DOHH2 (cell line): ENCODE measurements around the gene SLC25A53.

Source experiments
- H3F3A ChIP-seq: fragments of 200-600 bp; sonication (generic), shearing (Covaris generic); 2 replicates; pipeline ENCODE4 v1.6.0; 2016; ENCODE audit warnings: antibody characterized with exemption, mild to moderate bottlenecking; ENCODE audit not compliant: control insufficient read depth, insufficient read depth
- H3K27ac ChIP-seq: fragments of 200-600 bp; sonication (generic); 2 replicates; pipeline ENCODE4 v1.5.1; 2014; ENCODE audit warnings: low read depth, mild to moderate bottlenecking, low read length, moderate library complexity
- H3K27me3 ChIP-seq: fragments of 200-600 bp; sonication (generic); 2 replicates; pipeline ENCODE4 v1.6.1; 2014; ENCODE audit warnings: mild to moderate bottlenecking, low read length, mixed read lengths; ENCODE audit not compliant: control insufficient read depth
- H3K36me3 ChIP-seq: fragments of 200-600 bp; sonication (generic); 2 replicates; pipeline ENCODE4 v1.6.1; 2014; ENCODE audit warnings: mild to moderate bottlenecking, low read length, moderate library complexity, mixed read lengths; ENCODE audit not compliant: control insufficient read depth
- H3K4me1 ChIP-seq: fragments of 200-600 bp; sonication (generic); 2 replicates; pipeline ENCODE4 v1.6.1; 2014; ENCODE audit warnings: mild to moderate bottlenecking, low read length, mixed read lengths; ENCODE audit not compliant: control insufficient read depth
- H3K4me2 ChIP-seq: fragments of 200-600 bp; sonication (generic); 2 replicates; pipeline ENCODE4 v1.6.0; 2014; ENCODE audit warnings: mild to moderate bottlenecking, low read length, moderate library complexity
- H3K4me3 ChIP-seq: fragments of 200-600 bp; sonication (generic); 2 replicates; pipeline ENCODE4 v1.5.1; 2014; ENCODE audit warnings: mild to moderate bottlenecking, low read length, mixed read lengths
- H3K79me2 ChIP-seq: fragments of 200-600 bp; sonication (generic); 2 replicates; pipeline ENCODE4 v1.6.1; 2014; ENCODE audit warnings: mild to moderate bottlenecking, low read length, mixed read lengths; ENCODE audit not compliant: control insufficient read depth
- H3K9me2 ChIP-seq: fragments of 200-600 bp; sonication (generic); replicated peaks from 2 replicates; pipeline ENCODE4 v1.6.1; 2014; ENCODE audit warnings: mild to moderate bottlenecking, low read length, mixed read lengths; ENCODE audit not compliant: control insufficient read depth
- H3K9me3 ChIP-seq: fragments of 200-600 bp; sonication (generic); 2 replicates; pipeline ENCODE4 v1.6.1; 2014; ENCODE audit warnings: antibody characterized with exemption, low read length, mixed read lengths; ENCODE audit not compliant: control insufficient read depth, insufficient read depth
- H4K20me1 ChIP-seq: fragments of 200-600 bp; sonication (generic); 2 replicates; pipeline ENCODE4 v1.6.0; 2014; ENCODE audit warnings: low read depth, mild to moderate bottlenecking, antibody characterized with exemption, low read length, moderate library complexity; ENCODE audit not compliant: control insufficient read depth, insufficient read depth
- CTCF ChIP-seq: fragments of 200-600 bp; sonication (generic); IDR thresholded peaks from one replicate; pipeline ENCODE4 v1.5.1; 2014; ENCODE audit warnings: antibody characterized with exemption, mild to moderate bottlenecking, low read depth, low read length; ENCODE audit not compliant: poor library complexity, severe bottlenecking
- EZH2phosphoT487 ChIP-seq: fragments of 200-600 bp; sonication (generic); IDR thresholded peaks from 2 replicates; pipeline ENCODE4 v1.6.1; 2017; ENCODE audit warnings: borderline replicate concordance, mild to moderate bottlenecking, antibody characterized with exemption, low read length, moderate library complexity, mixed read lengths

SLC25A53 gene

GRCh38 chrX:104195013-104195412 lies 38.2 kb upstream of the SLC25A53 start:
- no peaks in the 10 kb centered on the region for H4K20me1 ChIP-seq
- no peaks in the 10 kb centered on the region for H3F3A ChIP-seq
- no peak overlapping the region for H3K4me2 ChIP-seq
- H3K9me3 ChIP-seq = no peaks in the 10 kb centered on the region
- no peaks in the 10 kb centered on the region for H3K79me2 ChIP-seq
- no peaks in the 10 kb centered on the region for H3K9me2 ChIP-seq
- no peak overlapping the region for H3K4me3 ChIP-seq
- TF ChIP-seq EZH2phosphoT487 = no peak
- no peak for TF ChIP-seq CTCF
- no peaks in the 10 kb centered on the region for H3K27me3 ChIP-seq
- no peak overlapping the region for H3K27ac ChIP-seq
- H3K36me3 ChIP-seq = peaks cover 5% of the 10 kb centered on the region
- H3K4me1 ChIP-seq = no peaks in the 10 kb centered on the region

GRCh38 chrX:104193485-104193884 lies 36.7 kb upstream of the SLC25A53 start:
- no peak for TF ChIP-seq EZH2phosphoT487
- Histone ChIP-seq H3K4me2 (no peak overlapping the region), H3K27me3 (no peaks in the 10 kb centered on the region), H4K20me1 (no peaks in the 10 kb centered on the region), H3K79me2 (no peaks in the 10 kb centered on the region), H3F3A (no peaks in the 10 kb centered on the region), H3K4me3 (no peak overlapping the region), H3K36me3 (peaks cover 15% of the 10 kb centered on the region), H3K27ac (no peak overlapping the region), H3K9me2 (no peaks in the 10 kb centered on the region), H3K9me3 (no peaks in the 10 kb centered on the region), H3K4me1 (no peaks in the 10 kb centered on the region)

- no peaks in the 10 kb centered on the region for H3K9me3 ChIP-seq
- H3K4me1 ChIP-seq = no peaks in the 10 kb centered on the region
- no peaks in the 10 kb centered on the region for H3K9me2 ChIP-seq
- no peaks in the 10 kb centered on the region for H3K79me2 ChIP-seq
- H3K27me3 ChIP-seq = no peaks in the 10 kb centered on the region
- H3K4me3 ChIP-seq = no peak overlapping the region
- no peak for TF ChIP-seq EZH2phosphoT487
- TF ChIP-seq CTCF = no peak
- H3K36me3 ChIP-seq = peaks cover 28% of the 10 kb centered on the region
- no peak overlapping the region for H3K27ac ChIP-seq
- no peak overlapping the region for H3K4me2 ChIP-seq
- H3F3A ChIP-seq = no peaks in the 10 kb centered on the region
- no peaks in the 10 kb centered on the region for H4K20me1 ChIP-seq
Observed at GRCh38 chrX:104189837-104190236, 33.0 kb upstream of the SLC25A53 start.

GRCh38 chrX:104187931-104188330 lies 31.1 kb upstream of the SLC25A53 start:
- Histone ChIP-seq H3K4me3 (no peak overlapping the region), H4K20me1 (no peaks in the 10 kb centered on the region), H3K9me3 (no peaks in the 10 kb centered on the region), H3K27ac (no peak overlapping the region), H3K9me2 (no peaks in the 10 kb centered on the region), H3K4me2 (no peak overlapping the region), H3K36me3 (peaks cover 28% of the 10 kb centered on the region), H3K79me2 (no peaks in the 10 kb centered on the region), H3K4me1 (no peaks in the 10 kb centered on the region), H3K27me3 (no peaks in the 10 kb centered on the region), H3F3A (no peaks in the 10 kb centered on the region)
- TF ChIP-seq EZH2phosphoT487 (no peak), CTCF (no peak)
